IMR-90 (cell line): Measurements from ENCODE around the gene ZMIZ2.

ENCODE experiments used
- CEBPB ChIP-seq: IDR thresholded peaks from 2 replicates; pipeline ENCODE4 v1.6.1; 2012; ENCODE audit warnings: low read depth, low read length, improper control_type of control experiment
- CHD1 ChIP-seq: IDR thresholded peaks from 2 replicates; pipeline ENCODE4 v1.6.1; 2012; ENCODE audit warnings: low read depth, low read length, improper control_type of control experiment
- CTCF ChIP-seq: conservative IDR thresholded peaks from 2 replicates; pipeline ENCODE4 v1.5.1; 2012; ENCODE audit warnings: mild to moderate bottlenecking, low read depth, low read length, improper control_type of control experiment
- ELK1 ChIP-seq: fragments of 150-350 bp; IDR thresholded peaks from 2 replicates; pipeline ENCODE4 v1.6.1; 2016; ENCODE audit warnings: low read depth, mild to moderate bottlenecking, low read length, moderate library complexity, borderline replicate concordance
- MAFK ChIP-seq: IDR thresholded peaks from 2 replicates; pipeline ENCODE4 v1.6.1; 2012; ENCODE audit warnings: low read depth, low read length, improper control_type of control experiment
- MAZ ChIP-seq: IDR thresholded peaks from 2 replicates; pipeline ENCODE4 v1.6.1; 2012; ENCODE audit warnings: low read depth, mild to moderate bottlenecking, low read length, improper control_type of control experiment, moderate library complexity, borderline replicate concordance
- MXI1 ChIP-seq: IDR thresholded peaks from 2 replicates; pipeline ENCODE4 v1.6.1; 2012; ENCODE audit warnings: low read depth, mild to moderate bottlenecking, low read length, moderate library complexity, borderline replicate concordance
- POLR2A ChIP-seq: IDR thresholded peaks from 2 replicates; pipeline ENCODE4 v1.6.1; 2012; ENCODE audit warnings: mild to moderate bottlenecking, low read depth, low read length
- RFX5 ChIP-seq: IDR thresholded peaks from 2 replicates; pipeline ENCODE4 v1.8.0; 2012; ENCODE audit warnings: low read depth, mild to moderate bottlenecking, low read length, moderate library complexity
- SMC3 ChIP-seq: fragments of 150-350 bp; IDR thresholded peaks from 2 replicates; pipeline ENCODE4 v1.6.1; 2016; ENCODE audit warnings: low read depth, mild to moderate bottlenecking, antibody characterized with exemption, low read length, moderate library complexity

GRCh38 chr7:44767134-44767911 lies 18.7 kb downstream of the ZMIZ2 start:
- TF ChIP-seq CHD1 (no peak), CEBPB (no peak), CTCF (no peak), RFX5 (no peak), POLR2A (no peak), SMC3 (no peak), ELK1 (no peak), MAZ (no peak), MXI1 (no peak), MAFK (no peak)
